ENCODE data around the gene CRK. TPM values are rescaled to one million over a fixed set of nuclear protein-coding genes. Genes with fewer than 3 reads are reported as not detected.

The CRK gene
- total and polyA plus RNA-seq, 2 donors = 26.6 to 27.9 TPM

DNA sequence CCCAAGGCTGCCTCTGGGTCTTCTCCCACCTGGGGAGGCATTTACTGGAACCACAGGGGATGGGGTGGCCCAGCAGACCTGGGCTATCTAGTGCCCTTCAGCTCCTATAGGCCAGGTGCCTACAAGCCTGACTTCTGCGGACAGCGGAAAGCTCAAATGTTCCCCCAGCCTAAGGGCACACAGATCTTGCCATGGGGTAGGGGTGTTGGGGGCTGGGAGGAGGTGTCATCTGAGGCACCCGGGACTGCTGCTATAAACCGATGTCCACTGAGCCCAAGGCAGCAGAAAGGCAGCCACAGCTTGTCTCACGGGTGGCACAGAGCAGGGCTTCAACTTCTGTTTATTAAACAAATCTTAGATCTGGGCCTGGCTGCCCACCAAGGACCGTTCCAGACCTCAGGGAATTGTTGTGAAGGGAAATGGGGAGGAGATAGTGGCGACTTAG lies 32.8 kb upstream of the CRK start:
- Histone ChIP-seq H3K27ac (ENCODE audit: low read depth in 1 of 2, low read length in 1 of 2) (no peak overlapping the region), H3K9me3 (ENCODE audit: control insufficient read depth in 2 of 2, insufficient read depth in 1 of 2, low read length in 1 of 2) (peaks cover 0 to 14% of the 10 kb centered on the region in 2 donors), H3K27me3 (ENCODE audit: control insufficient read depth in 2 of 2, insufficient read depth in 1 of 2, low read length in 1 of 2) (peaks cover 30 to 95% of the 10 kb centered on the region in 2 donors), H3K4me1 (ENCODE audit: control insufficient read depth in 2 of 2, insufficient read depth in 2 of 2, low read length in 2 of 2) (peaks cover 19 to 64% of the 10 kb centered on the region in 2 donors), H3K36me3 (ENCODE audit: control insufficient read depth in 2 of 2, insufficient read depth in 2 of 2, low read length in 1 of 2) (peaks cover 0 to 1% of the 10 kb centered on the region in 2 donors), H3K4me3 (ENCODE audit: low read length in 2 of 2) (no peak overlapping the region)
- WGBS = 94% methylated on average over 7 of the region's 7 CpGs
- no peak for DNase-seq (ENCODE audit: low read depth in 6 of 9, low spot score in 9 of 9)

DNA sequence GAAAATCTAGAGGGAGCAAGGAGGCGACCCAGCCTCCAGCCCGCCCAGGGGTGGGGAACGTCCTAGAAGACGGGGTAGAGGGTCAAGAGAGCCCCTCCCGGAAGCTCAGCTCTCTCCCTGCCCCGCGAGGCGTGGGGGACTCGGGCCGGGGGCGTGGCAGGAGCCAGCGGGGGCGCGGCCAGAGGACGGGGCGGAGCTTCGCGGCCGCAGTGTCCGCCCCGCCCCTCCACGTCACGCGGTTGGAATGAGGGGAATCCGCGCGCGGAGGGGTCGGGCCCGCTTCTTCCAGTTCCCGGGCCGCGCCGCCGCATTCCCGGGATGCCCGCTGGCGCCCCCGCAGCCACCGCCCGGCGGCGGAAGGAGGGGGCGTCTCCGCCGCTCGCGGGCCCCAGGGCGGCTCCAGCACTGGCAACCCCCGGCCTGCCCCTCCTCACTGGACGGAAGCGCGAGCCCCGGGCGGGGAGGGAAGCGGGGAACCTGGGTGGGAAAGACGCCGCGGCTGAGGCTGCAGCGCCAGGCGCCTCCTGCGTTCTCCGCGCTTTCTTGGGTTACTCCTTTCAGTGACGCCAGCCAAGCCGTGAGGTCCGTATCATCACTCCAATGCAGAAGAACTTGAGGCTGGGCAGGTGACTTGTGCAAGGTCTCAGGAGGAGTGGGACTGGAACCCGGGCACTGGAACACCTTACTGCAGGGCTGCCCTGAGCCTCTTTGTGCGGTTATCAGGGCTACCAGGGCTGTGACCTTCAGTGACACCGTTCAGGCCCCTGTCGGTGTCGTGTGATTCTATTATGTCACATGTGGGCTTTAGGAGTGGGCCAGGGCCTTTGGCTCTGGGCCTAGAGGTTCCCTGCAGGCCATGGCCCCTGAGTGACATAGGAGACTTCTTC lies 32.1 kb upstream of the CRK start:
- Histone ChIP-seq H3K4me3 (ENCODE audit: low read length in 2 of 2) (peak overlapping the region; percentile 34 to 55), H3K27ac (ENCODE audit: low read depth in 1 of 2, low read length in 1 of 2) (peak overlapping the region; percentile 19 to 62), H3K4me1 (ENCODE audit: control insufficient read depth in 2 of 2, insufficient read depth in 2 of 2, low read length in 2 of 2) (peaks cover 19 to 62% of the 10 kb centered on the region in 2 donors), H3K9me3 (ENCODE audit: control insufficient read depth in 2 of 2, insufficient read depth in 1 of 2, low read length in 1 of 2) (peaks cover 0 to 14% of the 10 kb centered on the region in 2 donors), H3K27me3 (ENCODE audit: control insufficient read depth in 2 of 2, insufficient read depth in 1 of 2, low read length in 1 of 2) (peaks cover 30 to 91% of the 10 kb centered on the region in 2 donors), H3K36me3 (ENCODE audit: control insufficient read depth in 2 of 2, insufficient read depth in 2 of 2, low read length in 1 of 2) (peaks cover 0 to under 1% of the 10 kb centered on the region in 2 donors)
- DNase-seq (ENCODE audit: low read depth in 6 of 9, low spot score in 9 of 9) = peak in 5 of 9 donors; percentile 36 to 64 (median 54)
- 7% methylated on average over 72 of the region's 72 CpGs for WGBS

DNA sequence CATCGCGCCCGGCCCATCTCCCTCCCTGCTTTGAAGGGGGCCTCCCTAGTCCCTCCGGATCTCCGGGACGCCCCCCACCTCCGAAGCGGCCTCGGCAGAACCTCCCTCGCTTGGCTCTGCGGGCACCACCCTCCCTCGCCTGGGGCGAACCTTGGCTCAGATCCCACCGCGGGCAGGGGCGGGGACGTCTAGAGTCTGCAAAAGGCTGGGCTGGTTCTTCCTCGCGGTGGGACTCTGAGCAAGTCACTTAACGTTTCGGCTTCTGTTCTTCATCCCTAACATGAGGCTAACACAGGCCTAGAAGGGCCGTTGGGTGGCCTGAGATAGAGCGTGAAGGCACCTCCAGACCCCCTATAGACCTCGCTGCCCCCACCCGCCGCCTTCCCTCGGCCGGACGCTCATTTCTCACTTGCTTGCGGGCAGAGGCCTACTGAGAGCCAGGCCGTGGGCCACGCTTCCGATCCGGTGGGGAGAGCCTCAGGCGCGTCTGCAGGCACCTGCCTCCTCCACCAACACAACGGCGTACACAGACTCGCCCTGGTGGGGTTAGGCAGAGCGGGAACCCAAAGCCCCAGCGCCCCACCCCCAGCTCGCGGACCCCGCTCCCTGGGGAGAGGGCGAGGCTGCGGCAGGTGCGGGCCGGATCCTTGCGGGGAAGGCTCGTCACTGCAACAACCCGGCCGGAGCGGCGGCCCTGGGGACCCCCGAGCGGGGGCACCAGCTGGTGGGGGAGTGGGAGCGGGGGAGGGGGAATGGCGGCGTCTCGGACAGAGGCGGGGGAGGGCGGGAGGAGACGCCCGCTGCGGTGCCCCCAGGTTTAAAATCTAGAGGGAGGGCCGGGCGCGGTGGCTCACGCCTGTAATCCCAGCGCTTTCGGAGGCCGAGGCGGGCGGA lies 31.0 kb upstream of the CRK start:
- H3K27ac ChIP-seq (ENCODE audit: low read depth in 1 of 2, low read length in 1 of 2) = peak overlapping the region; percentile 56 to 82
- H3K4me1 ChIP-seq (ENCODE audit: control insufficient read depth in 2 of 2, insufficient read depth in 2 of 2, low read length in 2 of 2) = peaks cover 19 to 50% of the 10 kb centered on the region in 2 donors
- peaks cover 0 to 12% of the 10 kb centered on the region in 2 donors for H3K9me3 ChIP-seq (ENCODE audit: control insufficient read depth in 2 of 2, insufficient read depth in 1 of 2, low read length in 1 of 2)
- H3K4me3 ChIP-seq (ENCODE audit: low read length in 2 of 2) = peak overlapping the region; percentile 8 to 55
- peaks cover 22 to 85% of the 10 kb centered on the region in 2 donors for H3K27me3 ChIP-seq (ENCODE audit: control insufficient read depth in 2 of 2, insufficient read depth in 1 of 2, low read length in 1 of 2)
- DNase-seq (ENCODE audit: low read depth in 6 of 9, low spot score in 9 of 9) = peak in 2 of 9 donors; percentile 37 to 65
- H3K36me3 ChIP-seq (ENCODE audit: control insufficient read depth in 2 of 2, insufficient read depth in 2 of 2, low read length in 1 of 2) = peaks cover 0 to 2% of the 10 kb centered on the region in 2 donors
- 2% methylated on average over 74 of the region's 74 CpGs for WGBS

DNA sequence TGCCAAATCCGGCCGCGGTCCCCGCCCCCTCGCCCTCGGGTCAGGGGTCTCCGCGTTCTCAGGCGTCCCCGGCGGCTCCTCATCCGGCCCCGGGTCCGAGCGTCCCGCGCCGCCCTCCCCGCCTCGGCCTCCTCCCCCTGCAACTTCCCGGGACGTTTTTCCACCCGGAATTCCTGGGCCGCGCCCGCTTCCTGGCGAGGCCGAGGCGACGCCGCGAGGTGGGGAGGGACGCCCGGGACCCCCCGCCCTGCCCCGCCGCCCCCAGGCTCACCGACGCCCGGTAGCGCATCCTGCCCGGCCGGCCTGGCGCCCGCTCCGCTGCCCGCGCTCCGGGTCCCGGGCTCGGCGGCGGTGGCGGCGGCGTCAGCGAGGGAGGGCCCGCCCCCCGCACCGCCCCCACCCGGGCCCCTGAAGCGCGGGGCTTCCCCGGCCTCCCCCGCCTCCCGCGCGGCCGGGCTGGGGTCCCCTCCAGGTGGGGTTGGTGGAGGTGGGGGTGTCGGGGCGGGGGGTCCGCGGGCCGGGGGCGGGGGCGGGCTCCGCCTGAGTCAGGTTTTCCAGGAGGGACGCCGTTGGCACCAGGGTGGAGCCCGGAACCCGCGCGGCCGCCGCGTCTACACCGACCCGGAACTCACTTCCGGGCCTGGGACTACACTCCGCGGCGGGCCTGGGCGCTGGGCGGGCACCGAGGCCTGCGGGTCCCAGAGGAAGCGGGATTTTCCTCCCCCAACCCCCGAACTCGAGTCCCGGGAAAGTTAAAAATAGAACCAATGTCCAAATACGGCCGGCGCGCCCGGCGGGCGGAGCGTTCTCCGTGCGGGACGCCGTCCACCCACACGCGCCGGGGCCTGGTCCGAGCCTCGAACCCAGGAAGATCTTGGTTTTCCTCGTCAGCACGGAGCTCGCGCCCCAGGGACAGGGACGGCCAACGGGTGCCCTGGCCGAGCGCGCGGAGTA lies 29.7 kb upstream of the CRK start:
- 2% methylated on average over 127 of the region's 127 CpGs for WGBS
- peaks cover 14 to 85% of the 10 kb centered on the region in 2 donors for H3K27me3 ChIP-seq (ENCODE audit: control insufficient read depth in 2 of 2, insufficient read depth in 1 of 2, low read length in 1 of 2)
- H3K36me3 ChIP-seq (ENCODE audit: control insufficient read depth in 2 of 2, insufficient read depth in 2 of 2, low read length in 1 of 2) = peaks cover 0 to 2% of the 10 kb centered on the region in 2 donors
- peak in 1 of 9 donors; percentile 30 for DNase-seq (ENCODE audit: low read depth in 6 of 9, low spot score in 9 of 9)
- H3K27ac ChIP-seq (ENCODE audit: low read depth in 1 of 2, low read length in 1 of 2) = peak overlapping the region; percentile 55 to 71
- H3K4me3 ChIP-seq (ENCODE audit: low read length in 2 of 2) = peak overlapping the region; percentile 29 to 75
- H3K9me3 ChIP-seq (ENCODE audit: control insufficient read depth in 2 of 2, insufficient read depth in 1 of 2, low read length in 1 of 2) = peaks cover 0 to 12% of the 10 kb centered on the region in 2 donors
- peaks cover 11 to 43% of the 10 kb centered on the region in 2 donors for H3K4me1 ChIP-seq (ENCODE audit: control insufficient read depth in 2 of 2, insufficient read depth in 2 of 2, low read length in 2 of 2)

DNA sequence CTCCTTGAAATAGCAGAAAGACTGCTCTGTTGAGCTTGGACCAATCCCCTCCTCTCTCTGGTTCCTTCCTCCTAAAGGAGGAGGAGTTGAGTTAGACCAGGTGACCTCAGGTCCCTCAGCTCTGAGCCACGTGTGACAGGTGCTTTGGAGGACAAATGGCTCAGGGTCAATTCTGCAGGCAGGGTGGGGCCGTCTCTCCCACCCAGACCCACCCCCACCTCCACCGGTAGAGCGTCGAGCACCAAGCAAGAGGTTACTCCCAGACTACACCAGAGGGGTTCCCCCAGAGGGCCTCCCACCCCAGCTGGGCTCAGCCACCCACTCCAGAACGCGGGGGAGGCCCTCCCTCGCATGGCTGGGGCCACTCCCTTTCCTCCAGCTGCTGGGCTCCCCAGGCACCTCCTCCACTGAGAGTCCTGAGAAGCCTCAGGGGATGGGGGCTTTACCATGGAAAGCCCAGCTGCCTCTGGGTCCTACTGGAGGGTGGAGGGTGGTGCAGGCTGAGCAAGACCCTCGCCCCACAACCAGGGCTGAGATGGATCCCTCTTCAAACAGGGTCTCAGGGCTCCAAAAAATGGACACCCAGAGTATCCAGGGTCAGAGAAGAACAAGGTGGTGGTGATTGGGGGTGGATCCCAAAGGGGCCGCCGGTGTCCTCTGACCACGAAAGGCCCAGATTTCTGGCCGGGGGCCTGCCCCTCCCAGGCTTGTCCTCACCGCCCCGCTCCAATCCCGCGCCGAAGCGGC lies 28.8 kb upstream of the CRK start:
- Histone ChIP-seq H3K27ac (ENCODE audit: low read depth in 1 of 2, low read length in 1 of 2) (peak overlapping the region; percentile 3 to 64), H3K4me1 (ENCODE audit: control insufficient read depth in 2 of 2, insufficient read depth in 2 of 2, low read length in 2 of 2) (peaks cover 9 to 38% of the 10 kb centered on the region in 2 donors), H3K4me3 (ENCODE audit: low read length in 2 of 2) (peak overlapping the region; percentile 21 to 75), H3K36me3 (ENCODE audit: control insufficient read depth in 2 of 2, insufficient read depth in 2 of 2, low read length in 1 of 2) (peaks cover 0 to 2% of the 10 kb centered on the region in 2 donors), H3K27me3 (ENCODE audit: control insufficient read depth in 2 of 2, insufficient read depth in 1 of 2, low read length in 1 of 2) (peaks cover 12 to 79% of the 10 kb centered on the region in 2 donors), H3K9me3 (ENCODE audit: control insufficient read depth in 2 of 2, insufficient read depth in 1 of 2, low read length in 1 of 2) (peaks cover 0 to 13% of the 10 kb centered on the region in 2 donors)
- peak in 4 of 9 donors; percentile 23 to 69 (median 44) for DNase-seq (ENCODE audit: low read depth in 6 of 9, low spot score in 9 of 9)
- WGBS = 2% methylated on average over 19 of the region's 19 CpGs

DNA sequence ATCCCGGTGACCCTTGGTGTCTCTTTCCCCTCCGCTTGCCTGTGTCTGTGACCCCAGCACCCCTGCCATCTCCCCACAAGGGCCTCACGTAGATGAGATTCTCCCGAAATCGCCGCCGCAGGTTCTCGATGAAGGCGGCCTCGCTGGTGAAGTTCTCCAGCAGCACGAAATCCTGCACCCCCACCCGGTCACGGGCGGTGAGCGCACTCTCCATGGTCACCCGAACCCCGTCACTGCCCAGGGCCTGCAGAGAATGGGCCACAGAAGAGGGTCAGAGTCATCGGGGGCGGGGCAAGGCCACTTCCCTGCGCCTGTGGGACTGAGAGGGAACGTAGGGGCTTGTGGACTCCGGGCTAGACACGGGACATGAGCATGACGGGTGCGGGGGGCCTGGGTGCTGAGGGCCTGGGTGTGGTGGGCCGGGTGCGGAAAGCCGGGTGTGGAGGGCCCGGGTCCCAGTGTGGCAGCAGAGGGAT lies 28.1 kb upstream of the CRK start:
- Histone ChIP-seq H3K27ac (ENCODE audit: low read depth in 1 of 2, low read length in 1 of 2) (no peak overlapping the region), H3K27me3 (ENCODE audit: control insufficient read depth in 2 of 2, insufficient read depth in 1 of 2, low read length in 1 of 2) (peaks cover 12 to 74% of the 10 kb centered on the region in 2 donors), H3K4me1 (ENCODE audit: control insufficient read depth in 2 of 2, insufficient read depth in 2 of 2, low read length in 2 of 2) (peaks cover 9 to 38% of the 10 kb centered on the region in 2 donors), H3K9me3 (ENCODE audit: control insufficient read depth in 2 of 2, insufficient read depth in 1 of 2, low read length in 1 of 2) (peaks cover 0 to 13% of the 10 kb centered on the region in 2 donors), H3K36me3 (ENCODE audit: control insufficient read depth in 2 of 2, insufficient read depth in 2 of 2, low read length in 1 of 2) (peaks cover 0 to 2% of the 10 kb centered on the region in 2 donors), H3K4me3 (ENCODE audit: low read length in 2 of 2) (no peak overlapping the region)
- 96% methylated on average over 29 of the region's 29 CpGs for WGBS
- DNase-seq (ENCODE audit: low read depth in 6 of 9, low spot score in 9 of 9) = no peak

DNA sequence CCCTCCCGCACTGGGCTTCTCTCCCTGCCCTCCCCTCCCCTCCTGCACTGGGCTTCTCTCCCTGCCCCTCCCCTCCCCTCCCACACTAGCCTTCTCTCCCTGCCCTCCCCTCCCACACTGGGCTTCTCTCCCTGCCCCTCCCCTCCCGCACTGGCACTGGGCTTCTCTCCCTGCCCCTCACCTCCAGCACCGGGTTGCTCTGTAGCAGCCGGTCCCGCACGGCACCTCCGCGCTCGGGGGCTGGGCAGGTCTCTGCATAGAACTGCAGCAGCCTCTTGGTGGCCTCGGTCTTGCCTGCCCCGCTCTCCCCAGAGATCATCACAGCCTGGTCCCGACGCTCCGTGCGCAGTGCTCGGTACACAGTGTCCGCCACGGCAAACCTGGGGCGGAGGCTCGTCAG lies 26.6 kb upstream of the CRK start:
- DNase-seq (ENCODE audit: low read depth in 6 of 9, low spot score in 9 of 9) = no peak
- Histone ChIP-seq H3K27ac (ENCODE audit: low read depth in 1 of 2, low read length in 1 of 2) (no peak overlapping the region), H3K27me3 (ENCODE audit: control insufficient read depth in 2 of 2, insufficient read depth in 1 of 2, low read length in 1 of 2) (peaks cover 10 to 70% of the 10 kb centered on the region in 2 donors), H3K36me3 (ENCODE audit: control insufficient read depth in 2 of 2, insufficient read depth in 2 of 2, low read length in 1 of 2) (peaks cover 2 to 3% of the 10 kb centered on the region in 2 donors), H3K4me3 (ENCODE audit: low read length in 2 of 2) (no peak overlapping the region), H3K9me3 (ENCODE audit: control insufficient read depth in 2 of 2, insufficient read depth in 1 of 2, low read length in 1 of 2) (peaks cover 0 to 13% of the 10 kb centered on the region in 2 donors), H3K4me1 (ENCODE audit: control insufficient read depth in 2 of 2, insufficient read depth in 2 of 2, low read length in 2 of 2) (peaks cover 5 to 30% of the 10 kb centered on the region in 2 donors)
- 96% methylated on average over 20 of the region's 20 CpGs for WGBS
